ENCODE results near the gene WBP4.
"Not testable (repeated sequence)": the region's sequence is repeated elsewhere in the genome, so short reads cannot be mapped to it uniquely, and the experiment has no call there.

Gene WBP4

DNA sequence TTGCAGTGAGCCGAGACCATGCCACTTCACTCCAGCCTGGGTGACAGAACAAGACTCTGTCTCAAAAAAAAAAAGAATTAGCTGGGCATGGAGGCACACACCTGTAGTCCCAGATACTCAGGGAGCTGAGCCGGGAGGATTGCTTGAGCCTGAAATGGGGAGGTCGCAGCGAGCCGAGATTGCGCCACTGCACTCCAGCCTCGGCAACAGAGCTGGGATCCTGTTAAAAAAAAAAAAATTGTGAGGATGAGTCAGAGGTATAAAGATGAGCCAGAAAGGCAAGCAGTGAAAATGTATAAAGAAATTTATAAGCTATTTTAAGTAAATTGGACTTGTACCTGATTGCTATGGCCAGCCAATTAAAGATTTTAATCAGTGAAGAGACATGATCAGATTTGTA is 50.1 kb downstream of the WBP4 start:
- TF ChIP-seq TARDBP (IDR thresholded peaks at IDR 0.05), result no peak
- TF ChIP-seq HDGF (IDR thresholded peaks at IDR 0.05; ENCODE audit: borderline replicate concordance), result no peak
- TF ChIP-seq CTBP1 (IDR thresholded peaks at IDR 0.05; ENCODE audit: borderline replicate concordance), result no peak
- no peak for TF ChIP-seq NFRKB (IDR thresholded peaks at IDR 0.05)
- TF ChIP-seq LEF1 (IDR thresholded peaks at IDR 0.05; ENCODE audit: borderline replicate concordance), result no peak
- no peak for TF ChIP-seq BHLHE40 (IDR thresholded peaks at IDR 0.05; ENCODE audit: borderline replicate concordance)
- no peak for TF ChIP-seq ARNT (IDR thresholded peaks at IDR 0.05)
- TF ChIP-seq FOXK2 (IDR thresholded peaks at IDR 0.05), result no peak
- no peak for TF ChIP-seq FOXA1 (IDR thresholded peaks at IDR 0.05)
- no peak for TF ChIP-seq FOXM1 (IDR thresholded peaks at IDR 0.05; ENCODE audit: borderline replicate concordance)
- TF ChIP-seq SUZ12 (IDR thresholded peaks at IDR 0.05), result no peak
- TF ChIP-seq SP1 (IDR thresholded peaks at IDR 0.05), result no peak
- TF ChIP-seq, protein P1, sequence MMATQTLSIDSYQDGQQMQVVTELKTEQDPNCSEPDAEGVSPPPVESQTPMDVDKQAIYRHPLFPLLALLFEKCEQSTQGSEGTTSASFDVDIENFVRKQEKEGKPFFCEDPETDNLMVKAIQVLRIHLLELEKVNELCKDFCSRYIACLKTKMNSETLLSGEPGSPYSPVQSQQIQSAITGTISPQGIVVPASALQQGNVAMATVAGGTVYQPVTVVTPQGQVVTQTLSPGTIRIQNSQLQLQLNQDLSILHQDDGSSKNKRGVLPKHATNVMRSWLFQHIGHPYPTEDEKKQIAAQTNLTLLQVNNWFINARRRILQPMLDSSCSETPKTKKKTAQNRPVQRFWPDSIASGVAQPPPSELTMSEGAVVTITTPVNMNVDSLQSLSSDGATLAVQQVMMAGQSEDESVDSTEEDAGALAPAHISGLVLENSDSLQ (IDR thresholded peaks at IDR 0.05), result no peak
- CTCF ChIA-PET, result interaction anchor here (0.6 kb wide), 1 partner anchor 9 kb away, joined by 4 read pairs; no protein-coding TSS in a partner anchor
- POLR2A ChIA-PET, result interaction anchor here (0.7 kb wide), 1 partner anchor 153 kb away, joined by 4 read pairs; no protein-coding TSS in a partner anchor
- DNase-seq (ENCODE audit: extremely low spot score), result no peak

DNA sequence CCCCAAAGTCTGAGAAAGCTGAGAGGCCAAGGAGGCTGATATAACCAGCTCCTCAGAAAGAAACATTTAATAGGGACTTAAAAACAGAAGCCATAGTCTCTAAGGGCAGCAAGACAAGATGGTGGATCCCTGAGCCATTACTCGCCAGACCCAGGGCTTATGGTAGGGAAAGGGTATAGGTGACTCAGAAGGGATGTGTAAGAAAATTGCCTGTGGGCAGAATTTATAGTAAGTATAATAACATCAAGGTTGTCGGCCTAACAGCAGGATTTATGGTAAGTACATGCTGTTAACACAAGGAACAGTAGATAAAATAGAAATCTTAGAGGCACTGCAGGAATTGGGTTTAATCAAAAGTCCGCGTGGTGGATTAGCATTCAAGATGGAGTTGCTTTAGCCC is 56.6 kb downstream of the WBP4 start:
- DNase-seq (ENCODE audit: extremely low spot score), result no peak
- ChIA-PET POLR2A (no interaction called here), CTCF (no interaction called here)
- TF ChIP-seq LEF1 (IDR thresholded peaks at IDR 0.05; ENCODE audit: borderline replicate concordance) (no peak), ZNF384 (IDR thresholded peaks at IDR 0.05) (no peak), TARDBP (IDR thresholded peaks at IDR 0.05) (no peak), SP1 (IDR thresholded peaks at IDR 0.05) (no peak), ELF4 (IDR thresholded peaks at IDR 0.05) (no peak), ARNT (IDR thresholded peaks at IDR 0.05) (no peak), FOXA1 (IDR thresholded peaks at IDR 0.05) (no peak)
- TF ChIP-seq, protein P1 (IDR thresholded peaks at IDR 0.05), result peak; percentile 35; the same call in 1 of the 2 replicates

DNA sequence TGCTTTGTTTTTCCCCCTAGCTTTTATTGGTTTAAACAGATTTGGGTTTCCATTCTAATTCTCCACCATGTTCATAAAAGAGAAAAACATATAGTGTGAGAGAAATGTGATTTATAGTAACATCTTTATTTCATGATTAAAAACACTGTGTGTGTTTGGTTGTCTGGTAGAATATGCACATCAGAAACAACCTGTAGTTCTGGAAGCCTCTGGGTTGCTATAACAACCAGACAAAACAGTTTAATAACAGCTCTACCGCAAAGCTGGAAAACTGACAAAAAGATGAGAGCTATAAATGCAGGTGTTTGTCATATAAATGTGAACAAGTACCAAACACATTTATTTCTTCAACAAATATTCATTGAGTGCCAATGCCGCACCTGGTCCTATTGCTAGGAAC is 61.5 kb downstream of the WBP4 start:
- DNase-seq (ENCODE audit: extremely low spot score), result no peak
- ChIA-PET CTCF (no interaction called here), POLR2A (no interaction called here)
- TF ChIP-seq ZNF384 (IDR thresholded peaks at IDR 0.05), result no peak
- TF ChIP-seq, protein P1 (IDR thresholded peaks at IDR 0.05), result no peak

DNA sequence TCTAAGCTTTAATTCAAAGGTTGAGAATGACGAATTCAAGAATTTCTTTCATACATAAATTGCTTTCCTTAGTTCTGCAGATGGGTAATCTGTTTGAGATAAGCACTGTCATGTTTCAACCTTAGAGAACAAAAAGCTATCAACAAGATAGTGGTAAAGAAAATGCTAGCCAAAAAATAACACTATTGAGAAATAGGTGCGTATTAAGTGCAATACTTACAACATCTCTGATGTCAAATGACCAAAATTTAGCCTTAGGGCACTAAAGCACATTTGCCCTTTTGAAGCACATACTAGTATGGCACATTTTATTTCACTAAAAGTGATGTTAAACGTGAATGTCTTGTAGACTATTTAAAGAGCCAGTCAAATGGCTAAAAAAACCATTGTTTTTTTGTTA is 66.4 kb downstream of the WBP4 start:
- TF ChIP-seq LEF1 (IDR thresholded peaks at IDR 0.05; ENCODE audit: borderline replicate concordance) (no peak), L3MBTL2 (conservative IDR thresholded peaks at IDR 0.05) (no peak), FOXK2 (IDR thresholded peaks at IDR 0.05) (no peak), FOXM1 (IDR thresholded peaks at IDR 0.05; ENCODE audit: borderline replicate concordance) (no peak), BHLHE40 (IDR thresholded peaks at IDR 0.05; ENCODE audit: borderline replicate concordance) (no peak), FOXA1 (IDR thresholded peaks at IDR 0.05) (no peak), SUZ12 (IDR thresholded peaks at IDR 0.05) (no peak), NFRKB (IDR thresholded peaks at IDR 0.05) (no peak), ELF4 (IDR thresholded peaks at IDR 0.05) (no peak), SP1 (IDR thresholded peaks at IDR 0.05) (no peak), TARDBP (IDR thresholded peaks at IDR 0.05) (no peak), CTBP1 (IDR thresholded peaks at IDR 0.05; ENCODE audit: borderline replicate concordance) (no peak)
- TF ChIP-seq, protein P1 (IDR thresholded peaks at IDR 0.05), result no peak
- CTCF ChIA-PET, result no interaction called here
- DNase-seq (ENCODE audit: extremely low spot score), result no peak

DNA sequence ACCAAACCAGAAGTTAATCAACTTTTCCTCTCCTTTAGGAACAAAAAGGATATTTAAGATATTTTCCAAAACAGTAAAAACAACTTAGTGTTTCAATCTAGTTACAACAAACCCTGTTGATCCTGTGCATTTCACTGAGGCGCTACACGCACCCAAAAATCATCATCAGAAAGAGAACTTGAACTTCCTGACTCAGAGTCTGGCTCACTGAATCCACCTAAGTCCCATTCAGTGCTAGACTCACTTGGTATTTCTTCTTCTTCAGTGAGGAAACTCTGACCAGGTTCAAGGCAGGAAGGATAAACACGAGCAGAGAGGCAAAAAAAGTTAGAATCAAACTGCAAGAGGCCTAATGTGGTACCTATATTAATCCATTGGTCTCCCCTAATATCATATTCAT is 69.0 kb downstream of the WBP4 start:
- CTCF ChIA-PET, result no interaction called here
- DNase-seq (ENCODE audit: extremely low spot score), result no peak

More for the DNA sequence above, 66.4 kb downstream of the WBP4 start:
- POLR2A ChIA-PET, result interaction anchor here (0.6 to 1.8 kb wide), 3 partner anchors 11 to 67 kb away, joined by 3 to 4 read pairs (median 4); partner anchors contain the start of genes KBTBD7 and WBP4

DNA sequence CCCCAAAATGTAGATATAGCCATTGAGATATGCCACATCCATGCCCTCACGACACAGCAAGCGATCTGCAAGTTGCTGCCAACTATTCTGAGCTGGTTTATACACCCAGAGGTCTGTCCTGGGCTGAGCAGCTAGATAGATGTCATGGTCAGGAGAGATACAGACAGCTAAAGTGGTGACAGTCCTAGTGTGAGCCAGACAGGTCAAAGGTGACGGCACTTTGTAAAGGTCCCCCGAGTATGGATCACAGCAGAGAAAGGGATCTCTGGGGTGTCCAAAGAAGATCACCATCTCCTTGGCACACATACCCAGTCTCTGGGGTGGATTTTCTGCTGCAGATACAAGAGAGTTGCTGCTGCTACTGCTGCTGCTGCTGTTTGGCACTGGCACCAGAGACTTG is 69.9 kb downstream of the WBP4 start:
- POLR2A ChIA-PET, result interaction anchor here (1.0 kb wide), 1 partner anchor 64 kb away, joined by 4 read pairs; the partner anchor contains the start of gene KBTBD7
- CTCF ChIA-PET; DNase-seq (ENCODE audit: extremely low spot score): not testable (repeated sequence)

More for the DNA sequence above, 69.0 kb downstream of the WBP4 start:
- TF ChIP-seq NFRKB (IDR thresholded peaks at IDR 0.05) (no peak), CTBP1 (IDR thresholded peaks at IDR 0.05; ENCODE audit: borderline replicate concordance) (no peak), ELF4 (IDR thresholded peaks at IDR 0.05) (no peak), FOXA1 (IDR thresholded peaks at IDR 0.05) (no peak), HDGF (IDR thresholded peaks at IDR 0.05; ENCODE audit: borderline replicate concordance) (no peak), L3MBTL2 (conservative IDR thresholded peaks at IDR 0.05) (no peak), LEF1 (IDR thresholded peaks at IDR 0.05; ENCODE audit: borderline replicate concordance) (no peak), BHLHE40 (IDR thresholded peaks at IDR 0.05; ENCODE audit: borderline replicate concordance) (no peak), SUZ12 (IDR thresholded peaks at IDR 0.05) (no peak), FOXM1 (IDR thresholded peaks at IDR 0.05; ENCODE audit: borderline replicate concordance) (no peak), TARDBP (IDR thresholded peaks at IDR 0.05) (no peak), ZNF384 (IDR thresholded peaks at IDR 0.05) (no peak), FOXK2 (IDR thresholded peaks at IDR 0.05) (no peak)
- POLR2A ChIA-PET, result no interaction called here

Data from HEK293T (cell line).